ENCODE data around the gene CGB2.
"Not testable (repeated sequence)": the region's sequence is repeated elsewhere in the genome, so short reads cannot be mapped to it uniquely, and the experiment has no call there.

DNA sequence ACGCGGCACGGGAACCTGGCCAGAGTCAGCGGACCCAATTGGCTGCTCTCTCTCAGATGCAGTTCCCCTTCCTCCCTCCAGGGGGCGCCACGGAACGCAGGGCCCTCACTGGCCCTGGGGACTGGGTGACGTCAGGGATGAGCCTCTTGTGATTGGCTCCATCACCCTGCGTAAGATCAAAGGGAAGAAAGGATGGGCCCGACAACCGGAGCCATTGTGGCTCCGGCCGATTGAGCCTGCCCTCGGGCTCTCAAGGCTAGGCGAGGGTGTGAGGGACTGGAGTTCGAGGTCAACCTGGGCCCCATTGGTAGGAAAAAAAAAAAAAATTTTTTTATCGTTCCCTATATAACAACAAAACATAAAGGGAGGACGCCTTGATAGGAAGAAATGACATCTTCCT, 5.1 kb downstream of the CGB2 start, which contains the start of gene CGB1:
- TF ChIP-seq CTCF (IDR thresholded peaks at IDR 0.05 in 8 of 11, conservative IDR thresholded peaks at IDR 0.05 in 3 of 11): peak in 4 of 11 experiments; percentile 11 to 47 (median 32)
- TF ChIP-seq POLR2A, POLR2AphosphoS5 (IDR thresholded peaks at IDR 0.05): not testable (repeated sequence)
